GM12875 (cell line): Measurements from ENCODE around the gene SMIM14.

ENCODE experiments used
- H3K4me3 ChIP-seq: one replicate; pipeline ENCODE4 v1.5.1; 2011; ENCODE audit warnings: low read depth, low read length, control low read depth
- CTCF ChIP-seq: IDR thresholded peaks from 2 replicates; pipeline ENCODE4 v1.5.1; 2011; ENCODE audit warnings: low read depth, mild to moderate bottlenecking, control low read depth, inconsistent platforms, low read length, moderate library complexity, borderline replicate concordance; ENCODE audit not compliant: insufficient read depth

SMIM14 gene

GRCh38 chr4:39613093-39613656, 25.5 kb downstream of the SMIM14 start:
- no peak for TF ChIP-seq CTCF
- H3K4me3 ChIP-seq, result no peak overlapping the region

GRCh38 chr4:39609454-39609931, 29.2 kb downstream of the SMIM14 start:
- H3K4me3 ChIP-seq, result peak overlapping the region; percentile 3
- no peak for TF ChIP-seq CTCF

- no peak for TF ChIP-seq CTCF
- H3K4me3 ChIP-seq, result no peak overlapping the region
These were observed 30.2 kb downstream of the SMIM14 start for GRCh38 chr4:39608451-39608850.

GRCh38 chr4:39606747-39607146, 31.9 kb downstream of the SMIM14 start:
- no peak overlapping the region for H3K4me3 ChIP-seq
- no peak for TF ChIP-seq CTCF

GRCh38 chr4:39597695-39598381, 40.8 kb downstream of the SMIM14 start:
- no peak for TF ChIP-seq CTCF
- no peak overlapping the region for H3K4me3 ChIP-seq

- no peak overlapping the region for H3K4me3 ChIP-seq
- TF ChIP-seq CTCF, result no peak
These were observed 41.7 kb downstream of the SMIM14 start for GRCh38 chr4:39596971-39597370.

GRCh38 chr4:39591290-39591689, 47.4 kb downstream of the SMIM14 start:
- no peak overlapping the region for H3K4me3 ChIP-seq
- no peak for TF ChIP-seq CTCF
